SK-N-SH (cell line): ENCODE data around the gene SHE. TPM values are rescaled to one million over a fixed set of nuclear protein-coding genes. Genes with fewer than 3 reads are reported as not detected.
"Not testable (repeated sequence)": the region's sequence is repeated elsewhere in the genome, so short reads cannot be mapped to it uniquely, and the experiment has no call there.

Experiments used
- CTCF ChIA-PET: fragments of 300-600, 350-600 bp; formaldehyde crosslinking; extraction: SDS; loops from one replicate; lab custom pipeline; 2021; lab: Yijun Ruan, JAX
- POLR2A ChIA-PET: fragments of 350-600 bp; sonication (Branson Sonifier 250); formaldehyde crosslinking; extraction: SDS; loops from one replicate; lab custom pipeline; 2020; ENCODE audit warnings: antibody characterized with exemption, inconsistent platforms; lab: Yijun Ruan, JAX
- DNase-seq: peaks from one replicate; pipeline ENCODE4 v3.0.0; 2012
- H2AFZ ChIP-seq: fragments of 200-600 bp; sonication (generic); 2 replicates; pipeline ENCODE4 v1.8.1; 2016; ENCODE audit warnings: antibody characterized with exemption, mild to moderate bottlenecking, low read depth
- H3F3A ChIP-seq: fragments of 200-600 bp; sonication (generic); replicated peaks from 2 replicates; pipeline ENCODE3; 2016; ENCODE audit warnings: antibody characterized with exemption, mild to moderate bottlenecking; ENCODE audit not compliant: insufficient read depth
- H3K27ac ChIP-seq, 2 experiments: fragments of 200-500 bp in 1 of 2; fragments of 200-600 bp in 1 of 2; sonication (Bioruptor generic) in 1 of 2; sonication (generic), shearing (Covaris generic) in 1 of 2; 2 replicates each; pipeline versions ENCODE4 v1.5.1 to v1.6.1; 2014 to 2016; ENCODE audit warnings: low read depth in 2 of 2, inconsistent platforms in 1 of 2, low read length in 1 of 2, mild to moderate bottlenecking in 1 of 2, mixed read lengths in 1 of 2
- H3K27me3 ChIP-seq: fragments of 200-600 bp; sonication (generic), shearing (Covaris generic); 2 replicates; pipeline ENCODE4 v1.6.1; 2016; ENCODE audit warnings: mixed run types; ENCODE audit not compliant: insufficient read depth
- H3K36me3 ChIP-seq, 2 experiments: fragments of 200-500 bp in 1 of 2; fragments of 200-600 bp in 1 of 2; sonication (Bioruptor generic) in 1 of 2; sonication (generic) in 1 of 2; replicated peaks in 1 of 2; 2 replicates each; pipeline versions ENCODE3 to v1.5.1; 2014 to 2016; ENCODE audit warnings: low read length in 1 of 2, mild to moderate bottlenecking in 1 of 2; ENCODE audit not compliant: insufficient read depth in 2 of 2, control insufficient read depth in 1 of 2
- H3K4me1 ChIP-seq, 2 experiments: fragments of 200-500 bp in 1 of 2; fragments of 200-600 bp in 1 of 2; sonication (Bioruptor generic) in 1 of 2; sonication (generic), shearing (Covaris generic) in 1 of 2; 2 replicates each; pipeline versions ENCODE4 v1.5.1 to v1.6.1; 2014 to 2016; ENCODE audit warnings: low read depth in 1 of 2, low read length in 1 of 2, mixed run types in 1 of 2; ENCODE audit not compliant: insufficient read depth in 2 of 2, control insufficient read depth in 1 of 2
- H3K4me2 ChIP-seq: fragments of 200-600 bp; sonication (generic), shearing (Covaris generic); 2 replicates; pipeline ENCODE4 v1.6.1; 2017; ENCODE audit warnings: mixed run types
- H3K4me3 ChIP-seq, 2 experiments: fragments of 200-500 bp in 1 of 2; fragments of 200-600 bp in 1 of 2; sonication (Bioruptor generic) in 1 of 2; sonication (generic), shearing (Covaris generic) in 1 of 2; 2 replicates each; pipeline versions ENCODE4 v1.5.1 to v1.8.1; 2014 to 2016; ENCODE audit warnings: low read depth in 2 of 2, inconsistent platforms in 1 of 2, low read length in 1 of 2, mild to moderate bottlenecking in 1 of 2, mixed read lengths in 1 of 2, moderate library complexity in 1 of 2
- H3K79me2 ChIP-seq: fragments of 200-600 bp; sonication (generic); 2 replicates; pipeline ENCODE4 v1.8.1; 2017; ENCODE audit warnings: mild to moderate bottlenecking; ENCODE audit not compliant: insufficient read depth
- H3K9ac ChIP-seq: fragments of 200-600 bp; sonication (generic); 2 replicates; pipeline ENCODE4 v1.6.1; 2017; ENCODE audit warnings: mixed run types
- H3K9me2 ChIP-seq: fragments of 200-600 bp; sonication (generic); 2 replicates; pipeline ENCODE4 v1.6.1; 2017; ENCODE audit warnings: mixed run types
- H3K9me3 ChIP-seq: fragments of 200-600 bp; sonication (generic); 2 replicates; pipeline ENCODE4 v1.6.1; 2017; ENCODE audit warnings: mixed run types, mild to moderate bottlenecking, moderate library complexity
- H4K20me1 ChIP-seq: fragments of 200-600 bp; sonication (generic); 2 replicates; pipeline ENCODE4 v1.6.1; 2017; ENCODE audit warnings: mild to moderate bottlenecking, mixed run types; ENCODE audit not compliant: insufficient read depth
- CHD2 ChIP-seq: fragments of 150-350 bp; IDR thresholded peaks from 2 replicates; pipeline ENCODE4 v1.6.1; 2018; ENCODE audit warnings: low read length; ENCODE audit not compliant: partially characterized antibody
- CTCF ChIP-seq: fragments of 200-600 bp; sonication (generic); IDR thresholded peaks from 2 replicates; pipeline ENCODE4 v1.6.1; 2017; ENCODE audit warnings: antibody characterized with exemption, mild to moderate bottlenecking, moderate library complexity
- ELF1 ChIP-seq: IDR thresholded peaks from 2 replicates; pipeline ENCODE4 v1.4.0; 2012
- EZH2phosphoT487 ChIP-seq: fragments of 200-600 bp; sonication (generic); IDR thresholded peaks from 2 replicates; pipeline ENCODE4 v1.6.1; 2017; ENCODE audit warnings: low read depth, mixed run types, mild to moderate bottlenecking, antibody characterized with exemption, moderate library complexity, borderline replicate concordance
- FOXJ3 ChIP-seq: sonication (generic); formaldehyde crosslinking; IDR thresholded peaks from 2 replicates; pipeline ENCODE4 v1.5.1; 2020; ENCODE audit warnings: mild to moderate bottlenecking, missing genetic modification reagents
- FOXM1 ChIP-seq: IDR thresholded peaks from 2 replicates; pipeline ENCODE4 v1.4.0; 2012; ENCODE audit warnings: low read depth, mild to moderate bottlenecking
- GABPA ChIP-seq: IDR thresholded peaks from 2 replicates; pipeline ENCODE4 v1.4.0; 2012; ENCODE audit warnings: low read depth, mild to moderate bottlenecking
- GATA2 ChIP-seq: sonication (generic); formaldehyde crosslinking; IDR thresholded peaks from 2 replicates; pipeline ENCODE4 v1.5.0; 2020; ENCODE audit warnings: mild to moderate bottlenecking, missing genetic modification reagents
- MAX ChIP-seq: IDR thresholded peaks from 2 replicates; pipeline ENCODE4 v1.4.0; 2012; ENCODE audit warnings: low read depth
- MEF2A ChIP-seq: IDR thresholded peaks from 2 replicates; pipeline ENCODE4 v1.4.0; 2012; ENCODE audit warnings: low read depth, borderline replicate concordance
- MXI1 ChIP-seq: IDR thresholded peaks from 2 replicates; pipeline ENCODE4 v1.6.1; 2012; ENCODE audit warnings: mild to moderate bottlenecking, low read depth, low read length, improper control_type of control experiment
- PBX3 ChIP-seq: IDR thresholded peaks from 2 replicates; pipeline ENCODE4; 2012
- RAD21 ChIP-seq: IDR thresholded peaks from 2 replicates; pipeline ENCODE4 v1.6.1; 2012; ENCODE audit warnings: mild to moderate bottlenecking, low read length
- RCOR1 ChIP-seq: fragments of 150-350 bp; IDR thresholded peaks from 2 replicates; pipeline ENCODE4 v1.6.1; 2017; ENCODE audit warnings: antibody characterized with exemption, low read length
- RFX5 ChIP-seq: IDR thresholded peaks from 2 replicates; pipeline ENCODE4 v1.6.1; 2012; ENCODE audit warnings: mild to moderate bottlenecking, improper control_type of control experiment, low read length
- RXRA ChIP-seq: IDR thresholded peaks from 2 replicates; pipeline ENCODE4 v1.4.0; 2012; ENCODE audit warnings: low read depth, mild to moderate bottlenecking, borderline replicate concordance
- SMC3 ChIP-seq: IDR thresholded peaks from 2 replicates; pipeline ENCODE4 v1.6.1; 2012; ENCODE audit warnings: low read depth, low read length, improper control_type of control experiment
- USF1 ChIP-seq: IDR thresholded peaks from 2 replicates; pipeline ENCODE4 v1.4.0; 2012; ENCODE audit warnings: low read depth, borderline replicate concordance
- YY1 ChIP-seq: IDR thresholded peaks from 2 replicates; pipeline ENCODE4 v1.4.0; 2012; ENCODE audit warnings: low read depth, mild to moderate bottlenecking
- WGBS: methylation state at CpG from one replicate; pipeline ENCODE4 v1.1.6; 2017; ENCODE audit warnings: low lambda C conversion rate; 5-methylcytosine and 5-hydroxymethylcytosine counted together
- polyA plus RNA-seq, 3 experiments: library from polyadenylated mRNA; depleted of rRNA; stranded (reverse); fragments of >200 nt; gene quantifications; 2 replicates each; pipeline ENCODE4 v1.2.3, GENCODE V29; 2012

Gene SHE
- polyA plus RNA-seq, 1 of the 3 experiments (the other 2 are of a cell fraction): not detected

GRCh38 chr1:154536570-154536969 lies 34.4 kb upstream of the SHE start:
- H2AFZ ChIP-seq: no peak overlapping the region
- H3K36me3 ChIP-seq: no peaks in the 10 kb centered on the region
- no peak overlapping the region for H3K4me3 ChIP-seq
- no peak overlapping the region for H3K4me2 ChIP-seq
- 33% methylated on average over 7 of the region's 7 CpGs for WGBS
- no peak overlapping the region for H3K9ac ChIP-seq
- H4K20me1 ChIP-seq: no peaks in the 10 kb centered on the region
- ChIA-PET POLR2A (no interaction called here), CTCF (interaction anchor here (1.8 to 6.1 kb wide), 2 partner anchors 10 to 56 kb away, joined by 9 to 36 read pairs; no protein-coding TSS in a partner anchor)
- no peak for DNase-seq
- TF ChIP-seq SMC3: no peak
- no peak for TF ChIP-seq RFX5
- no peak for TF ChIP-seq PBX3
- TF ChIP-seq FOXM1: no peak
- TF ChIP-seq RCOR1: no peak
- no peak for TF ChIP-seq FOXJ3
- no peak for TF ChIP-seq ELF1
- TF ChIP-seq MAX: no peak
- no peak for TF ChIP-seq GABPA
- TF ChIP-seq USF1: no peak
- TF ChIP-seq RXRA: no peak
- TF ChIP-seq YY1: no peak
- TF ChIP-seq GATA2: no peak
- TF ChIP-seq MEF2A: no peak
- TF ChIP-seq MXI1: no peak
- TF ChIP-seq CHD2: no peak
- no peaks in the 10 kb centered on the region for H3K4me1 ChIP-seq
- H3K27ac ChIP-seq: no peak overlapping the region
- peaks cover 20% of the 10 kb centered on the region; the same call in 1 of the 2 replicates for H3K27me3 ChIP-seq
- no peaks in the 10 kb centered on the region for H3K9me2 ChIP-seq
- H3K9me3 ChIP-seq: no peaks in the 10 kb centered on the region
- no peaks in the 10 kb centered on the region for H3K79me2 ChIP-seq
- H3F3A ChIP-seq: no peaks in the 10 kb centered on the region

GRCh38 chr1:154533952-154534844 lies 32.0 kb upstream of the SHE start:
- H3K9ac ChIP-seq: no peak overlapping the region
- no peaks in the 10 kb centered on the region for H4K20me1 ChIP-seq
- H3K4me2 ChIP-seq: no peak overlapping the region
- no peak overlapping the region for H3K4me3 ChIP-seq
- DNase-seq: peak; percentile 71
- H3K9me2 ChIP-seq: no peaks in the 10 kb centered on the region
- no peaks in the 10 kb centered on the region for H3K36me3 ChIP-seq
- WGBS: 36% methylated on average over 11 of the region's 11 CpGs
- no peaks in the 10 kb centered on the region; the same call in 1 of the 2 replicates for H3K27me3 ChIP-seq
- TF ChIP-seq RAD21: peak; percentile 71
- peak; percentile 50 for TF ChIP-seq CTCF
- no peak for TF ChIP-seq CHD2
- peak; percentile 68 for TF ChIP-seq SMC3
- no peak for TF ChIP-seq EZH2phosphoT487
- TF ChIP-seq, all 33 proteins: peak for 3
- no peak overlapping the region for H2AFZ ChIP-seq
- no peaks in the 10 kb centered on the region for H3F3A ChIP-seq
- POLR2A ChIA-PET: no interaction called here
- CTCF ChIA-PET: interaction anchor here (0.6 to 6.1 kb wide), 22 partner anchors 7 to 536 kb away, joined by 3 to 36 read pairs (median 4); partner anchors contain the start of genes CHRNB2, PMVK and UBE2Q1
- H3K4me1 ChIP-seq: no peaks in the 10 kb centered on the region
- no peak overlapping the region for H3K27ac ChIP-seq
- no peaks in the 10 kb centered on the region for H3K9me3 ChIP-seq
- no peaks in the 10 kb centered on the region for H3K79me2 ChIP-seq

- H3K4me2 ChIP-seq, H3K27me3 ChIP-seq, H3K4me1 ChIP-seq, H2AFZ ChIP-seq, H3K79me2 ChIP-seq, H3F3A ChIP-seq, H3K27ac ChIP-seq, POLR2A ChIA-PET, H3K9me2 ChIP-seq, H3K36me3 ChIP-seq, H3K9me3 ChIP-seq, H3K9ac ChIP-seq, DNase-seq, H3K4me3 ChIP-seq, H4K20me1 ChIP-seq: not testable (repeated sequence)
- CTCF ChIA-PET: interaction anchor here (0.8 to 1.0 kb wide), 3 partner anchors 15 to 184 kb away, joined by 4 read pairs; no protein-coding TSS in a partner anchor
- 20% methylated on average over 1 of the region's 13 CpGs for WGBS
These were observed 29.7 kb upstream of the SHE start for GRCh38 chr1:154531950-154532349.
